ENCODE measurements around the gene RBM43.

The RBM43 gene

DNA sequence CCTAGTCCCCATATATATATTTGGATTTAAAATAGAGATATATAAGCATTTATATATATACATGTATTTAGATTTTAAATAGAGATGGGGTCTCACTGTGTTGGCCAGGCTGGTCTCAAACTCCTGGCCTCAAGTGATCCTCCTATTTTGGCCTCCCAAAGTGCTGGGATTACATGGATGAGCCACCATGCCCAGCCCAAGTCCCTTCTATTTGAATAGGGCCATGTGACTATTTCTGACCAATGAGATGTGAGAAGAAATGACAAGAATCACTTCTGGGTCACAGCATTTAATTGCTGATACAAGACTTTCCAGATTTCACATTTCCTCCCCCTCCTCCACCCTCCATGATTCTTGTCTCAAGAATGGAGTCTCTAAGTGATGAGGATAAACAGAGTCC, 6.4 kb upstream of the RBM43 start:
- TF ChIP-seq, protein P1, sequence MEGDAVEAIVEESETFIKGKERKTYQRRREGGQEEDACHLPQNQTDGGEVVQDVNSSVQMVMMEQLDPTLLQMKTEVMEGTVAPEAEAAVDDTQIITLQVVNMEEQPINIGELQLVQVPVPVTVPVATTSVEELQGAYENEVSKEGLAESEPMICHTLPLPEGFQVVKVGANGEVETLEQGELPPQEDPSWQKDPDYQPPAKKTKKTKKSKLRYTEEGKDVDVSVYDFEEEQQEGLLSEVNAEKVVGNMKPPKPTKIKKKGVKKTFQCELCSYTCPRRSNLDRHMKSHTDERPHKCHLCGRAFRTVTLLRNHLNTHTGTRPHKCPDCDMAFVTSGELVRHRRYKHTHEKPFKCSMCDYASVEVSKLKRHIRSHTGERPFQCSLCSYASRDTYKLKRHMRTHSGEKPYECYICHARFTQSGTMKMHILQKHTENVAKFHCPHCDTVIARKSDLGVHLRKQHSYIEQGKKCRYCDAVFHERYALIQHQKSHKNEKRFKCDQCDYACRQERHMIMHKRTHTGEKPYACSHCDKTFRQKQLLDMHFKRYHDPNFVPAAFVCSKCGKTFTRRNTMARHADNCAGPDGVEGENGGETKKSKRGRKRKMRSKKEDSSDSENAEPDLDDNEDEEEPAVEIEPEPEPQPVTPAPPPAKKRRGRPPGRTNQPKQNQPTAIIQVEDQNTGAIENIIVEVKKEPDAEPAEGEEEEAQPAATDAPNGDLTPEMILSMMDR (IDR thresholded peaks at IDR 0.05; ENCODE audit: low read length, missing control alignments) = no peak
- no peak for DNase-seq (ENCODE audit: low read depth)
- no peak overlapping the region for H3K4me3 ChIP-seq (replicated peaks; ENCODE audit: low read depth, low read length)

DNA sequence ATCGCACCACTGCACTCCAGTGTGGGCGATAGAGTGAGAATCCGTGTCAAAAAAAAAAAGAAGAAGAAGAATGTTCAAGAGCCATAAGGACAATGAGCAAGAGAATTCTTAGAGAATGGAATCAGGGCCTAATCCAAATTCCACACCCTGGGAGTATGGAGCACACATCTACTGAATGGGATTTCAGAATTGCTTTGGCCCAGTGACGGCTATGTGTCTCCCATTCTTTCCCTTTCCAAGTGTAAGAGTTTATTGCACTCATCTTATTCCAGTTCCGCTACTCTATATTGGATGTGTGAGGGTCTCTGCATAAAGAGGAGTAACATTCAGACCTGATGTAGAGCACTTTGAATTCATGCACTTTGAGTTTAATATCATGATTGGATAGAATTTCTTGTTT, 5.9 kb upstream of the RBM43 start:
- DNase-seq (ENCODE audit: low read depth) = no peak
- TF ChIP-seq, protein P1 (IDR thresholded peaks at IDR 0.05; ENCODE audit: low read length, missing control alignments) = no peak

DNA sequence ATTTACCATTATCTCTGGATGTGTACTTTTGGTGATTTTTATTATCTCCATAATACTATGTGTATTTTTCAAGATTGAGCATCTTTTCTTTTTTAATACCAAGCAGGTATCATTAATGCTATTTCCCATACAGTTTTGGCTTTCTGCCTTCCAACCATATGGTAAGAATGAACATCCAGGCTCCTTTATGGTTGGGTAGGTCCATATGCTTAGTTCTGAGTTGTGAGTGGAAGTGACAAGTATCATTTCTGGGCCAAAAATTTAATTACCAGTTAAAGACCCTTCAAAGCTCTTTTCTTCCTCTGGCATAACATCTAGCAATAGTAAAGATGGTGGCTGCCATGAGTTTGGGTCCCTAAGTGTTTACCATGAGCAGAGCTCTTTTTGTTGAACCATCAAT, 4.3 kb upstream of the RBM43 start:
- DNase-seq (ENCODE audit: low read depth) = no peak
- H3K4me3 ChIP-seq (replicated peaks; ENCODE audit: low read depth, low read length) = no peak overlapping the region
- TF ChIP-seq, protein P1 (IDR thresholded peaks at IDR 0.05; ENCODE audit: low read length, missing control alignments) = no peak

More for the DNA sequence above, 5.9 kb upstream of the RBM43 start:
- no peak overlapping the region for H3K4me3 ChIP-seq (replicated peaks; ENCODE audit: low read depth, low read length)

DNA sequence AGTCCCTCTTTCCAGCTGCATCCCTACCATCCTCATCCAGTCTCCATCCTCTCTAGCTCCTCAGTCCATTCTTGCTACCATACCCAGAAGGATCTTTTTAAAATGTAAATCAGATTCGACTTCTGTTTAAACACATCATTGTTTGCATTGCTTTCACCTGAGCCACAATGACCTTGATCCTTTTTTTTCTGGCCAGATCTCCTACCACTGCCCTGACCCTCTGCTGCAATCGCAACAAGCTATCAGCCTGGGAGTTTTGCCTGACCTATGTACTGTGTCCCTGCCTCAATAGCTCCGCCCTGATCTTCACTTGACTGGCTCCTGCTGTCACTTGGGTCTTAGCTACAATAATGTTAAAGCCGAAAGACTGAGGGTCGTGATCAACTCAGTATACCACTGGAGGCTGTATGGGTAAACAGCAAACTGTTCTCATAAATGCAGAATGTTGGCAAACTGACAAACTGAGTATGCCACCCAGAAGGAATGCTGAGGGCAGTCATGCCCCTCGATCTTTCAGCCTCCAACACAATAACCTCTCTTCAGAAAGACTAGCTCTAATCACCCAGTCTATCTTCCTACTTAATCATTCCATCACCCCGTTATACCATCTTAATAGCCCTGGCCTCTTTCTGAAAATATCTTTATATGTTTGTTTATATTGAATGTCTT, 2.6 kb upstream of the RBM43 start:
- no peak overlapping the region for H3K4me3 ChIP-seq (replicated peaks; ENCODE audit: low read depth, low read length)
- DNase-seq (ENCODE audit: low read depth) = no peak
- TF ChIP-seq, protein P1 (IDR thresholded peaks at IDR 0.05; ENCODE audit: low read length, missing control alignments) = no peak

DNA sequence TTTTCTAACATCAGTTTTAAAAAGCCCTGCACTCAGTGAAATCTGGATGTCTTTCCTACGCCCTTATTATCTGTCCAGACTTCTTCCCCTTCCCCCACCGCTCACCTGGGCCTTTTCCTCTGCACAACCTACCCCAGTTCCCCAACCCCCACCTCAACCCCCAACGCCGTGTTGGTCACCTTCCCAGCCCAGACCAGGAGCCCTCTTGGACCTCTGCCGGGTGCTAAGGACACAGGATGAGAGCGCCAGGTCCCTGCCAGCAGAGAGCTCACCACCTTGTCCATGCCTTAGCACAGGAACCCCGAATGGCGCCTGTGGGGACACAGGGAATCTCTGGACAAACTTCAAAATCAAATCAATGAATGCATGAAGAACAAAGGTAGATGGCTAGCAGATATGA, 966 bp upstream of the RBM43 start:
- DNase-seq (ENCODE audit: low read depth) = no peak
- no peak overlapping the region for H3K4me3 ChIP-seq (replicated peaks; ENCODE audit: low read depth, low read length)
- TF ChIP-seq, protein P1 (IDR thresholded peaks at IDR 0.05; ENCODE audit: low read length, missing control alignments) = no peak

DNA sequence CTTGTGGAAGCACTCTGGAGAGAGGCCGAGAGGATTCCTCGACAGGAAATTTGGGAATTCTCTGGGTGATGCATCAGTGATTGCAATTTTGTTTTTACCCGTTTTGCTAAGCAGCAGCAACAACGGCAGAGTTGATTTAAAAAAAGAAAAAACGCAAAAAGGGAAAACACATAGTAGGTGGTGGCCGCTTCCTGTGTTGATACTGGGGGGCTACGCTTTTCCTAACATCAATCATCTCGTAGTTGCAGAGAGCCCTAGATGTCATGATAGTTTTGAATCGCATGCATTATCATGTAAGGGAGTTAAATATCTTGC, 271 bp upstream of the RBM43 start:
- DNase-seq (ENCODE audit: low read depth) = no peak
- peak overlapping the region; percentile 68 for H3K4me3 ChIP-seq (replicated peaks; ENCODE audit: low read depth, low read length)
- TF ChIP-seq, protein P1 (IDR thresholded peaks at IDR 0.05; ENCODE audit: low read length, missing control alignments) = no peak

DNA sequence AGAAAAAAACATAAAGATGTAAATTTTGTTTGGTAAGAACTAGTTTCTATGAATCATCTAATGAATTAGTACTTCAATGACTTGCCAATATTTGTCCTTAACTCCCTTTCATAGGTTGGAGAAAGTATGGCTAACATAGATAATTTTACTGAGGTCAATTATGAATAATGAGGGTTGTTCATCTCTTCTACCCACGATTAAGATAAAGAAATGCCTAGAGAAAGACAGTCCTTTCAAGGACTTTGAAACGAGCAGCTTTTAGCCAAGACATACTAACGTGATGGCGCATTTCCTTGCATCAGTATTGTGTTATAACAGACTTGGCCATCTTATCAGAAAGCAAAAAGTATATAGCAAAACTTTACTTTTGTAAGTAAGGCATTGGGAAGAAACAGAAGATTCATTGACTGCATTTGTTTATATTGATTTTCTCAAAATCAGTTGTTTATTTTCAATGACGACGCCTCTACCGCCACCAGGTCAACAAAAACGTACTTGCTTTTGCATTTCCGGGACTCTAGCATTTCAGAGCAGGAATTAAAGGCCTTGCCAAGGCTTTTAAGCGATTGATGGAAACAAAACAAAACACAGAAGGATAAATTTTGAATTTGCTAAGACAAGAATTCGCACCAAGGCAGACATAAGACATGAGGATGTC, 961 bp downstream of the RBM43 start:
- peak; percentile 66 for DNase-seq (ENCODE audit: low read depth)
- peak overlapping the region; percentile 68 for H3K4me3 ChIP-seq (replicated peaks; ENCODE audit: low read depth, low read length)
- TF ChIP-seq, protein P1 (IDR thresholded peaks at IDR 0.05; ENCODE audit: low read length, missing control alignments) = no peak
